Large intestine (tissue), 1 donor: ENCODE data around the gene PTGDS. TPM values are rescaled to one million over a fixed set of nuclear protein-coding genes. Genes with fewer than 3 reads are reported as not detected.

ENCODE experiments used
- polyA plus RNA-seq: library from polyadenylated mRNA; unstranded; fragments of 120-200 nt; gene quantifications from one replicate; pipeline ENCODE4 v1.2.1, GENCODE V29; 2013

PTGDS gene
- polyA plus RNA-seq, 1 donor: 4.6 TPM

Other genes with a start within 250 kb of the PTGDS start
- 7.8 TPM for gene LCN10, start 234.6 kb upstream of the PTGDS start, polyA plus RNA-seq
- 2.8 TPM for gene LCN6, start 229.0 kb upstream of the PTGDS start, polyA plus RNA-seq
- 0.06 TPM for gene LCN8, start 219.3 kb upstream of the PTGDS start, polyA plus RNA-seq
- 14.0 TPM for gene LCN15, start 213.0 kb upstream of the PTGDS start, polyA plus RNA-seq
- 324 TPM for gene TMEM141, start 186.2 kb upstream of the PTGDS start, polyA plus RNA-seq
- 27.4 TPM for gene CCDC183, start 181.2 kb upstream of the PTGDS start, polyA plus RNA-seq
- gene RABL6, start 169.6 kb upstream of the PTGDS start, polyA plus RNA-seq: 97.3 TPM
- gene AJM1, start 135.0 kb upstream of the PTGDS start, polyA plus RNA-seq: 10.4 TPM
- gene PHPT1, start 128.1 kb upstream of the PTGDS start, polyA plus RNA-seq: 312 TPM
- 772 TPM for gene MAMDC4, start 125.2 kb upstream of the PTGDS start, polyA plus RNA-seq
- 585 TPM for gene EDF1, start 111.2 kb upstream of the PTGDS start, polyA plus RNA-seq
- 18.5 TPM for gene TRAF2, start 91.0 kb upstream of the PTGDS start, polyA plus RNA-seq
- 86.8 TPM for gene FBXW5, start 32.8 kb upstream of the PTGDS start, polyA plus RNA-seq
- 36.0 TPM for gene C8G, start 32.3 kb upstream of the PTGDS start, polyA plus RNA-seq
- gene LCN12, start 25.2 kb upstream of the PTGDS start, polyA plus RNA-seq: 121 TPM
- gene LCNL1, start 5.5 kb downstream of the PTGDS start, polyA plus RNA-seq: 0.09 TPM
- 38.9 TPM for gene PAXX, start 14.9 kb downstream of the PTGDS start, polyA plus RNA-seq
- gene CLIC3, start 19.1 kb downstream of the PTGDS start, polyA plus RNA-seq: 3.6 TPM
- gene ABCA2, start 50.7 kb downstream of the PTGDS start, polyA plus RNA-seq: 25.3 TPM
- gene FUT7, start 54.6 kb downstream of the PTGDS start, polyA plus RNA-seq: 0.69 TPM
- 42.7 TPM for gene NPDC1, start 68.7 kb downstream of the PTGDS start, polyA plus RNA-seq
- 9.9 TPM for gene ENTPD2, start 76.6 kb downstream of the PTGDS start, polyA plus RNA-seq
- gene SAPCD2, start 93.1 kb downstream of the PTGDS start, polyA plus RNA-seq: 12.1 TPM
- gene UAP1L1, start 100.0 kb downstream of the PTGDS start, polyA plus RNA-seq: 32.4 TPM
- 39.5 TPM for gene MAN1B1, start 109.5 kb downstream of the PTGDS start, polyA plus RNA-seq
- 196 TPM for gene DPP7, start 137.2 kb downstream of the PTGDS start, polyA plus RNA-seq
- gene GRIN1, start 161.7 kb downstream of the PTGDS start, polyA plus RNA-seq: 2.6 TPM
- gene LRRC26, start 192.5 kb downstream of the PTGDS start, polyA plus RNA-seq: 12.0 TPM
- not detected for gene TMEM210, start 194.6 kb downstream of the PTGDS start, polyA plus RNA-seq
- 47.0 TPM for gene ANAPC2, start 211.1 kb downstream of the PTGDS start, polyA plus RNA-seq
- 66.0 TPM for gene SSNA1, start 211.2 kb downstream of the PTGDS start, polyA plus RNA-seq
- gene TPRN, start 223.2 kb downstream of the PTGDS start, polyA plus RNA-seq: 32.1 TPM
- gene TMEM203, start 228.1 kb downstream of the PTGDS start, polyA plus RNA-seq: 33.1 TPM
- 12.1 TPM for gene NDOR1, start 228.2 kb downstream of the PTGDS start, polyA plus RNA-seq
- gene RNF208, start 244.7 kb downstream of the PTGDS start, polyA plus RNA-seq: 11.0 TPM
- 71.7 TPM for gene CYSRT1, start 247.7 kb downstream of the PTGDS start, polyA plus RNA-seq
- gene RNF224, start 250.0 kb downstream of the PTGDS start, polyA plus RNA-seq: 87.5 TPM